Esophagus squamous epithelium (tissue), 4 donors: ENCODE results near the gene IL17RB.

Experiments used
- CTCF ChIP-seq, 6 experiments: fragments of 450-650 bp in 4 of 6; fragments of 200-600 bp in 2 of 6; sonication (generic) in 2 of 6; IDR thresholded peaks; one replicate each; pipeline ENCODE4 v1.5.1; 2016 to 2019; ENCODE audit warnings: antibody characterized with exemption in 6 of 6, mild to moderate bottlenecking in 4 of 6, moderate library complexity in 4 of 6
- POLR2A ChIP-seq, 4 donors: fragments of 450-650 bp; IDR thresholded peaks; one replicate each; pipeline ENCODE4 v1.6.1; 2017; ENCODE audit warnings: antibody characterized with exemption in 4 of 4, mild to moderate bottlenecking in 4 of 4, moderate library complexity in 3 of 4

GRCh38 chr3:53833700-53834099, 12.7 kb upstream of the IL17RB start:
- TF ChIP-seq CTCF (IDR thresholded peaks at IDR 0.05) (no peak), POLR2A (IDR thresholded peaks at IDR 0.05) (no peak)
